ENCODE data around the gene HOXC13.

DNA sequence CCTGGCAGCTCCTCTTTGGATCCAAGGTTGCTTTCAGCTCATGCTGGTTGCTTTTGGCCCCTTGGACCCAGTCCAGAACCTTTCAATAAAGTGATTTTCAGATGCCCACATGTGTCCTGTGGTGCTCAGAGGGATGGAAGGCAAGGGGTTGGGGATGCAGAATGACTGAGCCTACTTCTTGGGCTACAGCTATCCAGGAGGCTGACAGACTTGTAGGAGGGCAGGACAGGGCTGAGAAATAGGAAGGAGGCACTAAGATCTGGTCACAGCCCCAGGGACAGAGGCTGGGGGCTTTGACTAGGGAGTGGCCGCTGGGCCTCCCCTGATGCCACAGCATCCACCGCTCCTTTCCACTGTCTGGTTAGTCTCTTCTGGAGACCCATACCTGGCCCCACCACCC is 33.1 kb downstream of the HOXC13 start:
- TF ChIP-seq, protein P1, sequence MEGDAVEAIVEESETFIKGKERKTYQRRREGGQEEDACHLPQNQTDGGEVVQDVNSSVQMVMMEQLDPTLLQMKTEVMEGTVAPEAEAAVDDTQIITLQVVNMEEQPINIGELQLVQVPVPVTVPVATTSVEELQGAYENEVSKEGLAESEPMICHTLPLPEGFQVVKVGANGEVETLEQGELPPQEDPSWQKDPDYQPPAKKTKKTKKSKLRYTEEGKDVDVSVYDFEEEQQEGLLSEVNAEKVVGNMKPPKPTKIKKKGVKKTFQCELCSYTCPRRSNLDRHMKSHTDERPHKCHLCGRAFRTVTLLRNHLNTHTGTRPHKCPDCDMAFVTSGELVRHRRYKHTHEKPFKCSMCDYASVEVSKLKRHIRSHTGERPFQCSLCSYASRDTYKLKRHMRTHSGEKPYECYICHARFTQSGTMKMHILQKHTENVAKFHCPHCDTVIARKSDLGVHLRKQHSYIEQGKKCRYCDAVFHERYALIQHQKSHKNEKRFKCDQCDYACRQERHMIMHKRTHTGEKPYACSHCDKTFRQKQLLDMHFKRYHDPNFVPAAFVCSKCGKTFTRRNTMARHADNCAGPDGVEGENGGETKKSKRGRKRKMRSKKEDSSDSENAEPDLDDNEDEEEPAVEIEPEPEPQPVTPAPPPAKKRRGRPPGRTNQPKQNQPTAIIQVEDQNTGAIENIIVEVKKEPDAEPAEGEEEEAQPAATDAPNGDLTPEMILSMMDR (conservative IDR thresholded peaks at IDR 0.05; ENCODE audit: low read depth in 2 of 2) = no peak
- no peak for TF ChIP-seq EZH2 (IDR thresholded peaks at IDR 0.05; ENCODE audit: low read depth, unreplicated experiment)
- no peak for TF ChIP-seq EZH2phosphoT487 (IDR thresholded peaks at IDR 0.05; ENCODE audit: unreplicated experiment)
- no peak for TF ChIP-seq CREB1 (CRISPR knock-in tag; IDR thresholded peaks at IDR 0.05; ENCODE audit: low read depth)
- TF ChIP-seq JUNB (IDR thresholded peaks at IDR 0.05; ENCODE audit: unreplicated experiment) = no peak

Measured in GM23338 (cell line).